ENCODE measurements around the gene MVB12B. TPM values are rescaled to one million over a fixed set of nuclear protein-coding genes. Genes with fewer than 3 reads are reported as not detected.

MVB12B gene
- total and polyA plus RNA-seq, 2 of the 4 experiments (the other 2 are of a cell fraction) = 2.0 to 4.0 TPM

GRCh38 chr9:126436545-126437267 is 110.1 kb downstream of the MVB12B start:
- H2BK5ac ChIP-seq (ENCODE audit: low read depth, low read length, poor library complexity, severe bottlenecking) = no peak overlapping the region
- no peak overlapping the region for H2AK9ac ChIP-seq (replicated peaks; ENCODE audit: low read depth, low read length, poor library complexity)
- H3K56ac ChIP-seq (ENCODE audit: extremely low read depth, insufficient read depth, low read length) = no peak overlapping the region
- BruUV-seq (replicated peaks) = no TSS peak
- H3K27me3 ChIP-seq (ENCODE audit: control insufficient read depth, insufficient read depth, low read length) = no peaks in the 10 kb centered on the region
- H4K5ac ChIP-seq (ENCODE audit: low read depth, low read length) = no peak overlapping the region
- no peak overlapping the region for H3K18ac ChIP-seq (ENCODE audit: low read depth, low read length)
- DNase-seq (peak; percentile 22), ATAC-seq (ENCODE audit: low read depth) (peak; percentile 67)
- dilution Hi-C loops (cut with HindIII; ENCODE audit: low sequenced_read_pairs, unreplicated experiment) (no loop called here), intact Hi-C loops (cut with micrococcal nuclease) (no loop called here), in situ Hi-C loops (cut with MboI; ENCODE audit: low sequenced_read_pairs) (no loop called here)
- H3K4ac ChIP-seq (ENCODE audit: low read depth, low read length) = no peak overlapping the region
- H3K23ac ChIP-seq (ENCODE audit: low read depth, low read length) = no peak overlapping the region
- H4K91ac ChIP-seq (ENCODE audit: insufficient read depth, low read depth, low read length) = no peak overlapping the region
- no peak overlapping the region for H2AFZ ChIP-seq (replicated peaks; ENCODE audit: low read length, poor library complexity)
- no peak overlapping the region for H2BK15ac ChIP-seq (ENCODE audit: low read depth, low read length)
- H3K79me1 ChIP-seq (ENCODE audit: low read depth in 1 of 2, low read length in 2 of 2) = no peaks in the 10 kb centered on the region
- H3K9me3 ChIP-seq (ENCODE audit: control insufficient read depth, insufficient read depth, low read length) = no peaks in the 10 kb centered on the region
- no peak overlapping the region for H2BK20ac ChIP-seq (ENCODE audit: low read depth, low read length)
- TF ChIP-seq SMC3 (IDR thresholded peaks at IDR 0.05; ENCODE audit: low read depth, low read length) (no peak), RFX5 (IDR thresholded peaks at IDR 0.05; ENCODE audit: low read depth, low read length) (no peak), USF2 (IDR thresholded peaks at IDR 0.05; ENCODE audit: low read depth, low read length) (no peak), RAD21 (IDR thresholded peaks at IDR 0.05; ENCODE audit: low read length) (no peak), MAFK (IDR thresholded peaks at IDR 0.05; ENCODE audit: low read depth, low read length) (no peak)
- no peak overlapping the region for H3K4me3 ChIP-seq (ENCODE audit: insufficient read depth, low read depth, low read length)
- H3K9ac ChIP-seq (ENCODE audit: low read depth, low read length) = no peak overlapping the region
- no peak overlapping the region for H4K8ac ChIP-seq (ENCODE audit: low read depth in 2 of 2, low read length in 2 of 2)
- H3K9me1 ChIP-seq (ENCODE audit: insufficient read depth, low read length) = no peaks in the 10 kb centered on the region
- peaks cover 4% of the 10 kb centered on the region; the same call in 1 of the 2 replicates for H3K36me3 ChIP-seq (ENCODE audit: control insufficient read depth, insufficient read depth, low read length)
- POLR2A ChIA-PET (ENCODE audit: unreplicated experiment) = no interaction called here
- WGBS, 2 experiments (ENCODE audit: extremely low coverage in 2 of 2, insufficient read length in 1 of 2) = 88% methylated on average over 1 of the region's 6 CpGs; no CpG with 5 or more reads in 1 of the 2 experiments
- no peak overlapping the region for H2BK120ac ChIP-seq (ENCODE audit: low read depth, low read length)
- H2AK5ac ChIP-seq (ENCODE audit: low read depth, low read length) = no peak overlapping the region
- no peak overlapping the region for H3K4me2 ChIP-seq (ENCODE audit: low read depth, low read length)
- CTCF ChIA-PET = interaction anchor here (0.5 to 1.0 kb wide), 2 partner anchors 9 kb away, joined by 3 to 4 read pairs; no protein-coding TSS in a partner anchor
- H4K20me1 ChIP-seq (ENCODE audit: insufficient read depth, low read length) = no peaks in the 10 kb centered on the region
- no peak overlapping the region for H3K27ac ChIP-seq (ENCODE audit: insufficient read depth, low read length)
- H3K4me1 ChIP-seq (ENCODE audit: control insufficient read depth, insufficient read depth, low read length) = peaks cover 8% of the 10 kb centered on the region
- H3K14ac ChIP-seq (replicated peaks; ENCODE audit: low read depth, low read length) = no peak overlapping the region; the same call in 1 of the 2 replicates
